Loucy (cell line): ENCODE results near the gene DLG1.

Experiments
- H2AFZ ChIP-seq: fragments of 200-600 bp; sonication (generic); 2 replicates; pipeline ENCODE4 v1.6.0; 2016; ENCODE audit warnings: antibody characterized with exemption, mild to moderate bottlenecking, low read length, moderate library complexity
- H3F3A ChIP-seq: fragments of 200-600 bp; 2 replicates; pipeline ENCODE4 v1.6.0; 2016; ENCODE audit warnings: antibody characterized with exemption, low read depth, mild to moderate bottlenecking
- H3K27me3 ChIP-seq: fragments of 200-600 bp; sonication (generic); 2 replicates; pipeline ENCODE4 v1.6.1; 2014; ENCODE audit warnings: low read length, mild to moderate bottlenecking; ENCODE audit not compliant: insufficient read depth, poor library complexity, severe bottlenecking
- H3K36me3 ChIP-seq: fragments of 200-600 bp; sonication (generic); 2 replicates; pipeline ENCODE4 v1.6.1; 2016; ENCODE audit warnings: low read length; ENCODE audit not compliant: insufficient read depth
- H3K4me1 ChIP-seq: fragments of 200-600 bp; sonication (generic); 2 replicates; pipeline ENCODE4 v1.5.1; 2014; ENCODE audit warnings: low read length, mild to moderate bottlenecking; ENCODE audit not compliant: insufficient read depth, poor library complexity, severe bottlenecking
- H3K4me2 ChIP-seq: fragments of 200-600 bp; sonication (generic); 2 replicates; pipeline ENCODE4 v1.6.0; 2014; ENCODE audit warnings: antibody characterized with exemption, low read length, low read depth, mild to moderate bottlenecking; ENCODE audit not compliant: poor library complexity, severe bottlenecking
- H3K4me3 ChIP-seq: fragments of 200-600 bp; sonication (generic); 2 replicates; pipeline ENCODE4 v1.5.1; 2014; ENCODE audit warnings: low read length, mild to moderate bottlenecking, mixed read lengths; ENCODE audit not compliant: poor library complexity, severe bottlenecking
- H3K79me2 ChIP-seq: fragments of 200-600 bp; sonication (generic); 2 replicates; pipeline ENCODE4 v1.6.1; 2014; ENCODE audit warnings: low read length; ENCODE audit not compliant: insufficient read depth
- H3K9ac ChIP-seq: fragments of 200-600 bp; sonication (generic); 2 replicates; pipeline ENCODE4 v1.6.0; 2014; ENCODE audit warnings: mild to moderate bottlenecking, low read depth, low read length, moderate library complexity; ENCODE audit not compliant: poor library complexity, severe bottlenecking
- H3K9me2 ChIP-seq: fragments of 200-600 bp; sonication (generic); replicated peaks from 2 replicates; pipeline ENCODE4 v1.6.1; 2016; ENCODE audit warnings: low read depth, low read length, mixed read lengths
- H3K9me3 ChIP-seq: fragments of 200-600 bp; sonication (generic); 2 replicates; pipeline ENCODE4 v1.6.1; 2014; ENCODE audit warnings: mild to moderate bottlenecking, antibody characterized with exemption, low read length, low read depth; ENCODE audit not compliant: insufficient read depth
- H4K20me1 ChIP-seq: fragments of 200-600 bp; sonication (generic); 2 replicates; pipeline ENCODE4 v1.6.0; 2014; ENCODE audit warnings: antibody characterized with exemption, low read length, mild to moderate bottlenecking; ENCODE audit not compliant: insufficient read depth, poor library complexity, severe bottlenecking
- CTCF ChIP-seq: fragments of 200-600 bp; sonication (generic); conservative IDR thresholded peaks from 2 replicates; pipeline ENCODE4 v1.5.1; 2014; ENCODE audit warnings: mild to moderate bottlenecking, antibody characterized with exemption, low read length
- EZH2phosphoT487 ChIP-seq: fragments of 200-600 bp; IDR thresholded peaks from 2 replicates; pipeline ENCODE4 v1.6.1; 2018; ENCODE audit warnings: antibody characterized with exemption, mild to moderate bottlenecking, moderate library complexity, borderline replicate concordance

DLG1 gene

DNA sequence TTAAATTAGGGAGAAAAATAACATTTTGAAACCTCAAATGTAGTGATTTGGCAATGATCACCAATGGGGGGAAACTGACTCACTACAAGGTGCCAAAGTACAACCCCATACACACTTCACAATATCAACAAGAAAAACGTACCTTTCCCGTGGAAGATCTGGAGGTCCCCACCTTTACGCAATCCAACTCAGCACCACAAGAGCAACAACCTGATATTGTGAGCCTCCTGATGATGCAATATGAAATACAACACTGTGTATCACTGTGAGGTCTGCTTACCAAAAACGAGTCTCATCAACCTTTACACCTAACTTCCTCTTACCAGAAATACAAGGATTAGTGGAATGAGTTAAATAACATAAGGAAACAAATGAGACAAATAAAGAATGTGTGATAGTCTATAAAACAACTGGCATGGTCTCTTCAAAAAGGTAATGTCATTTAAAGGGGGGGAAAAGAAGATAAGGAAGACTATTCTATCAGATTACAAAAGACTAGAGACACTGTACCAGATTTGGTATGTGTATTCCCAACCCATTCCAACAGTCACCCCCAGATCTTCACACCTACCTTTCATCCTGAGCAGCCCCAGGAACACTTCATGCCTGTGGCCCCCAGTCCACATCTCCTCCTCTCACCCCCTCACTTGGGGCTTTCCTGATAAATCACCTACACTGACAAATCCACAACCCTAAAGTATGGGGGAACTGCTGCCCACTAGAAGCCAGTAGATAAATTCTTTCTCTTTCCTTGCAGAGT, 27.7 kb downstream of the DLG1 start:
- no peaks in the 10 kb centered on the region for H3K9me2 ChIP-seq
- peaks cover 44% of the 10 kb centered on the region for H4K20me1 ChIP-seq
- H3K36me3 ChIP-seq, result peaks cover 17% of the 10 kb centered on the region; the same call in 1 of the 2 replicates
- no peaks in the 10 kb centered on the region for H3K9me3 ChIP-seq
- no peak overlapping the region for H2AFZ ChIP-seq
- no peak overlapping the region for H3K4me3 ChIP-seq
- H3F3A ChIP-seq, result no peaks in the 10 kb centered on the region
- peaks cover 94% of the 10 kb centered on the region for H3K79me2 ChIP-seq
- no peaks in the 10 kb centered on the region for H3K27me3 ChIP-seq
- TF ChIP-seq EZH2phosphoT487 (no peak), CTCF (no peak)
- no peak overlapping the region for H3K9ac ChIP-seq
- H3K4me1 ChIP-seq, result no peaks in the 10 kb centered on the region
- H3K4me2 ChIP-seq, result no peak overlapping the region

DNA sequence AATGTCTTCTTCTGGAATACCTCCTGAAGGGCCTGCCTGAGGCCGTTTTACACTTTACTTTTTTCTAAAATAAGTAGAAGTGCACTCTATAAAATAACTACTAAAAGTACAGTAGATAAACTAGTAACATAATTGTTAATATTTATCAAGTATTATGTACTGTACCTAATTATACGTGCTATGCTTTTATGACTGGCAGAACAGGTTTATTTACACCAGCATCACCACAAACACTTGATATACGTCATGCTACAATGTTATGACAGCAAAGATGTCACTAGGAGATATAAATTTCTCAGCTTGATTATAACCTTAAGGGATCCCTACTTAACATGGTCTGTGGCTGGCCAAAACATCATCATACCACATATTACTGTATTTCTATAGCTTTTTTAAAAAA, 29.4 kb downstream of the DLG1 start:
- Histone ChIP-seq H3K4me2 (no peak overlapping the region), H3K9ac (no peak overlapping the region), H3K9me2 (no peaks in the 10 kb centered on the region), H3F3A (no peaks in the 10 kb centered on the region), H3K9me3 (no peaks in the 10 kb centered on the region), H3K4me1 (no peaks in the 10 kb centered on the region), H3K27me3 (no peaks in the 10 kb centered on the region), H3K79me2 (peaks cover 94% of the 10 kb centered on the region), H4K20me1 (peaks cover 50% of the 10 kb centered on the region), H2AFZ (no peak overlapping the region), H3K4me3 (no peak overlapping the region), H3K36me3 (peaks cover 12% of the 10 kb centered on the region; the same call in 1 of the 2 replicates)
- TF ChIP-seq EZH2phosphoT487 (no peak), CTCF (no peak)

GRCh38 chr3:197268294-197268693, 30.1 kb downstream of the DLG1 start:
- Histone ChIP-seq H2AFZ (no peak overlapping the region), H3K36me3 (peaks cover 19% of the 10 kb centered on the region; the same call in 1 of the 2 replicates), H3K4me2 (no peak overlapping the region), H3K4me1 (no peaks in the 10 kb centered on the region), H3K9me3 (no peaks in the 10 kb centered on the region), H4K20me1 (peaks cover 44% of the 10 kb centered on the region), H3K79me2 (peaks cover 92% of the 10 kb centered on the region), H3K4me3 (no peak overlapping the region), H3K9me2 (no peaks in the 10 kb centered on the region), H3K9ac (no peak overlapping the region), H3F3A (no peaks in the 10 kb centered on the region), H3K27me3 (no peaks in the 10 kb centered on the region)
- TF ChIP-seq CTCF (no peak), EZH2phosphoT487 (no peak)
